GM19372 (cell line): ENCODE measurements around the gene RNF150.
A peak's percentile ranks its signal among the peaks of the same experiment; 100 is the strongest.

ENCODE experiments used
- ATAC-seq: cut with Tn5 transposase; IDR thresholded peaks from one replicate; pipeline ENCODE4 v1.9.1; 2021; ENCODE audit warnings: mild to moderate bottlenecking, low read depth, moderate library complexity; ENCODE audit not compliant: unreplicated experiment

The RNF150 gene

DNA sequence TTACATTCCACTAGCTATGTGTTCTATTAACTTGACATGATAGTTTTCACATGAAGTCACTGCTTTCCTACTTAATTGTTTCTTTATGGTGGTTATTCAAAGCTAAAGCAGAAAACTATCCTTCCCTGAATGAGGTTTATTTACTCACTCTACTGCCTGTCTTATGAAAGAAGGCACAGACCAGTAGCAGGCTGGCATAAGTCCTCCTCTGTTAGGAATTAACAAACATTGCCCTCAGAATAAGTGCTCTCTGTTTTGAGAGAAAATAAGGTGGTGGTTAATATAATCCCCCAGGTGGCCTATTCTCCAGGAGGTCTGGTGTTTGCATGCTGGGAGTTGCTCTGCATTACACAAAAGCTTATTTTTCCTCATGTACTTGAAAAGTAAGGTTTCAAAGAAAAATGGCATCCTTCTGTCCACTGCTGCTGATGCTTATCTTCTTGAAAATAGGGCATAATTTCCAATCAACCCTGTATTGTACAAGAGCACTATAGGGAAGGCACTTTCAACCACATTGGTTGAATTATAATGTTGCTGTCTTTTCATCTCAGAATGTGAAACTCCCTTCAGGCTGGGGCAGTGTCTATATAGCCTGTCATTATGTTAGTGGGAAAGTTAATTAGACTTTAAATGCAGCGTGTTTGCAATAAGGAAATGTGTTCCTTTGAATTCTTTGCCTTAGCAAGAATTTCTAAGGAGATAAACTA is 257.4 kb downstream of the RNF150 start:
- ATAC-seq, result no peak

- no peak for ATAC-seq
Observed at GRCh38 chr4:140874056-140874455, 259.2 kb downstream of the RNF150 start.

DNA sequence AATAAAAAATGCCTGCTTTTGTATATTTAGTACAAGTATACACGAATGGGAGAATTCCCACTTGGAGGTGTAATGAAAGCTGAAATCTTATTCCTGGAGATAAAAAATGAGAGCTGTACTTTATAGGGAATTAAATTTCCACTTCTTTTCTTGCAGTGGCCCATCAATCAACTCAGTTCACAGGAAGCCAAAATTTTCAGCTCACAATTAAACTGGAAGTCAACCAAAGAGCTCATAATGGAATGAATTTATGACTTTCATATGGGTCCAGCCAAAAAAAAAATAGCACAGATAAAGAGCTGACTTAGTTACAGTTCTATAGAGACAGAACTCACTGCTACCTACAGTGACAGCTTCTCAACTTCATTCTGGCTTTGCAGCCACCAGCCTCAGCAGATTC is 261.9 kb downstream of the RNF150 start:
- ATAC-seq, result no peak

- ATAC-seq, result no peak
Observed at GRCh38 chr4:140870427-140870826, 262.8 kb downstream of the RNF150 start.

DNA sequence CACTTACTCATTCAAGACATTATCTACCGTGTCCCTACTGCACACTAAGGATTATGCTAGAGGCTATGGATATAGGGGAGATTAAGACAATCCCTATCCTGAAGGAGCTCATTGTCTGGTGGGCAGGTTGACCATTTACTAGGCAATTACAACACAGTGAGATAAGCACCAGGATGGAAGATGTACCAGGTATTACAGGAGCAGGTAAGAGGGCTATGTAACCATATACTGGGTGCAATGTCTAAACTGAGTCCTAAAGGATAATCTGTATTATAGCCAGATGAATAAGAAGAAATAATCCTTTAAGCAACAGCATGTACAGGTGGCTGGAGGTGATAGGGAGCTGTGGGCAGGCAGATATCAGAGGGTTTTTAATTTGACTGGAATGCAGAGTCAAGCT is 263.8 kb downstream of the RNF150 start:
- ATAC-seq, result no peak

DNA sequence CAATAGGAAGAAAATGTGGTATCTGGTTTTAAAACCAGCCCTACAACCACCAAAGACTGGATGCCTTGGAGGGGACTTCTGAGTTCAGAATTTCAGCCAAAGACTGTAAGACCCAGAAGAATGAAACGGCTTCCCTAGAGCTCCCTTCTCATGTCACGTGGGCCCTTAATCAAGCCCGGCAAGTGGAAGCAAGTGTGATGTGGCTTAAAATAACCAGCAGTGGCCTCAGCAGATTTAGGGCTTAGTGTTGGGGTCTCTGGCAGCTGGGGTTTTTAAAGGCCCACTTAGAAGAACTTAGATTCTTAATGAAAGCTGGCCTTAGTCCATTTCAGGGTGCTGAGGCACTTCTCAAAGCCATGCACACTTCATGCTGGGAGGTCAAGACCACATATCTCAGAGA is 265.9 kb downstream of the RNF150 start:
- no peak for ATAC-seq

DNA sequence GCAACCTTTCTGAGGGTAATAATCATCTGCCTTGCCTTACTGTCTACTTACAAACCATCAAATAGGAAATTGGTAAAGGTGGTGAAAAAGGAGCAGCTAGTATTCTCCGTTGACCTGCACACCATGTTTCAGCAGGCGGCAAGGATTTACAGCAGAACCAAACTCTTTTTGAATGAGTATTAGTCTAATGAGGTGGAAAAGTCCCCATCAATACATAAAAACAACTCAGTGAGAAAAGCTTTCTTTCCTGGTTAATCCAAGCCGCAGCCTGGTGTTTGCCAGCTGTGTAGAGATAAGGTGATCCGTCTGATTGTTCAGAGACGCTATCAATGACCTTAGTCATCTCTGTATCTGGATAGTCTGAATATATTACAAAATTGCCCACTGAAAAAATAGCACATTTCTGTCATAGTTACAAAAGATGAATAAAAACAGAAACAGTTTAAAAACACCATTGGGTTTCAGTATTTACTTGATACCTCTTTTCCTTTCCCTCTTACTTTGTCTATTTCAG is 266.7 kb downstream of the RNF150 start:
- no peak for ATAC-seq

DNA sequence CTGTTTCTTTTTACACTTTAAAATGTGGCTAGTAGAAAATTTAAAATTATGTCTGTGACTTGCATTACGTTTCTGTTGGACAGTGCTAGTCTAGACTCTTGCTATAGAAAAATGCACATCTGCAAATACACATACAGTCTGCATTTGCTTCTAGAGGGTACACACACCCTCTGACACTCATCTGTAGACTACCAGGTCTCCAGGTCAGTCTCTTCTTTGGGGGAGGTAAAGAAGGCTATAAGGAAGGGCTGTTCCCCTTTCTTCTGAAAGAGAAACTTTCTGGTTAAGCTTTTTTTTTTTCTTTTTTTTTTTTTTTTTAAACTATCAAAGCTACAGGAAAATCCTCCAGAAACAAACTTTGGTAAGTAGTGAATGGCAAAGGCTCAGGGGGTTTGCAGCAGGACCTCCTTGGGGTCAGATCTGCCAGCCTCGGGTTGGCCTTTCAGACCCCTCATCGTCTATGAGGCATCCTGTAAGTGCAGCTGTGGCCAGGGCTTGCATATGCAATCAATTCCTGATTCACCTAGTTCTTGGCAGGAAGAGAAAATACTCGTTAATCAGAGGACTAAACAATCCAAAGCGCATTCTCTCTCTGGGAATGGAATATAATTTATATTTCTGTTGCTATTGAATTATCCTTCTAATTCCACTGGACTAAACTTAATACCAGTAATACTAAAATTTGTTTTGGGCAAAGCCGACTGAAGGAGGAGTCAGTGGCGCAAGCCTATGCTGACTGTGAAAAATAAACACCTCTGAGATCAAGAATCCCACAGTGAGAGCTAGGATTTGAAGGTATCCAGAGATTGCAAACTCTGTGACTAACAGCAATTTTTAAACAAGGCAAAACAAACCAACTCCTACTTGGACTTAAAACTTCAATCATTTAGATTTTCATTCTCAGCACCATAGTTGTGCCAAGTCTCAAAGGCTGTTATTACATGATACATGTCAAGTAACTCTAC is 267.7 kb downstream of the RNF150 start:
- no peak for ATAC-seq

DNA sequence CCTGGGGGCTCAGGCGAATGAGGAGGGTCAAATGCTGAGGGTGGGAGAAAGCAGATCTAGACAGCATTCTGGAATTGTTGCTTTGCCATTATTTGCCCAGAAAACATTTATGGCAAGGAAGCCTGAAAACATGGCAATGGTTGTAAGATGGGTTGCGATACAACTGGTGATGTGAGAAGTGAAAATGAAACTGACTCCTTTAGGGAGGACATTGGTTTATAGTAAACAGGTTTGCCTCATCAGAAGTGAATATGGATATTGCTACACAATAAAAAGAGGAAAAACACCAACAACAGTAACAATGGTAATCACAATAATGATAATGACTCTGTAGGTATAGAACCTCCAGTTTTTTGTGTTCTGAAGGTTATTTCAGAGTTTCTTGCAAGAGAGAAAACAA is 270.1 kb downstream of the RNF150 start:
- no peak for ATAC-seq

GRCh38 chr4:140862177-140862442 is 271.2 kb downstream of the RNF150 start:
- ATAC-seq, result no peak

- peak; percentile 73 for ATAC-seq
Observed at GRCh38 chr4:140861359-140862176, 271.7 kb downstream of the RNF150 start.

DNA sequence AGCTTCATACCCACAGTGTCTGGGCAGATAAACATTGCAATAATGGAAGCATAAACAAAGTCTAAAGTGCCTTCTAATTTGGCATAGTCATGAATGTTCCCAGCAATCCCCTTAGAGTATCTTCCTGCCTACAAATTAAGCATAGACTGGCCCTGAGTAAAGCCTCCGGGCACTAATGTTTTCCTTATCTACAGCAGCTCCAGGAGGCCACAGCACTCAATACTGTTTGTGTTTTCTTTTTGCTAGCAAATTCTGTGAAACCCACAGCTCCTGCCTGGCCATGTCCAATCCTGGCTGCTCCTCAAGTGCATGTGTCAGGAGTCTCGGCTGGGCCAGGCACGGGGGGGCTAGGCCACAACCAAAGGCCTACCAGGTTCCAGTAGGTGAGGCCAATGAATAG is 274.4 kb downstream of the RNF150 start:
- no peak for ATAC-seq

DNA sequence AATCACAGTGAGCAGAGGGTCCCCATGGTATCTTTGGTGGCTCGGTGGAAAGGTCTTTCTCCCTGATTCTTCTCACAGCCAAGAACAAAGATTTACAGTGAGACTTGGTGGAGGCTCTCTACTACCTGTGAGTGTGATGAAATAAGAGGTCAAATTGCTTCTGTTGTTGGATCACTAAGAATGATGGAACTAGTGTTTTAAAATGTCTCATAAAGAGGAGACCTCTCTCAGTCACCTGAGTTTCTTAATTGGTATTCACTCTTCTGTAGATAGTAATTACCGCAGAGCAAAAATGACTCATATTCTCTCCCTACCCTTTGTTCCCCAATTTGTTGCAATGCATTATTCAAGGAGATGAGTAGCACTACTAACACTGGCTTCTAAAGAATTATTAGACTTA is 276.2 kb downstream of the RNF150 start:
- no peak for ATAC-seq

DNA sequence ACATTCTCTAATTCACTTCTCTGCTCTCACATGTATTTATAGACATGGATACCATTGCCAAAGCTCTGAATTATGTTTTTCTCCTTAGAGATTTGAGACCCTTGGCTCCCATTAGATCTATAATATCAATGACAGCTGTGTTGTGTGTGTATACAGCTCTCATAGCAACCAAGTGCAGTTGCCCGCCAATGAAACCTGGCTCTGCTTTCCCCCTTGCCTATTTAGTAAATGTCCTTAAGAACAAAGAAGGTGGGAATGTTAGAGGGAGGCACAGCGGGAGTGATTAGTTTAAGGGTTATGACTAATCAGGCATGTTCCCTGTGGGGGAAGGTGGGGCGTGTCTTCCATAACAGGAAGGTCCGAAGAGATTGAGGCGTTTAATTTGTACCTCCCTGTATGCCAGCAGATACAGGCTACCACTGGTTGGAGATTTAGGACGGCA is 276.6 kb downstream of the RNF150 start:
- no peak for ATAC-seq

- no peak for ATAC-seq
Observed at GRCh38 chr4:140854168-140854567, 279.1 kb downstream of the RNF150 start.

DNA sequence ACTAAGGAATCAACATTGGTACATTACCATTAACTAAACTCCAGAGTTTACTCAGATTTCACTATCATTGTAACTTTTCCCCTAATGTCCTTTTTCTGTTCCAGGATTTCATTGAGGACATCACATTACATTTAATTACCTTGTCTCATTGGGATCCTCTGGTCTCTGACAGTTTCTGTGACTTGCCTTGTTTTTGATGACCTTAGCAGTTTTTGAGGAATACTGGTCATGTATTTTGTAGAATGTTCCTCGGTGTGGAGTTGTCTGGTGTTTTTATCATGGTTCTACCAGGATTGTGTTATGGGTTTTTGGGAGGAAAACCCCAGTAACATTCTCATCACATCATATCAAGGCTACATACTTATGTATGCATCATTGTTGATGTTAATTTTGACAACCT is 281.5 kb downstream of the RNF150 start:
- ATAC-seq, result no peak

DNA sequence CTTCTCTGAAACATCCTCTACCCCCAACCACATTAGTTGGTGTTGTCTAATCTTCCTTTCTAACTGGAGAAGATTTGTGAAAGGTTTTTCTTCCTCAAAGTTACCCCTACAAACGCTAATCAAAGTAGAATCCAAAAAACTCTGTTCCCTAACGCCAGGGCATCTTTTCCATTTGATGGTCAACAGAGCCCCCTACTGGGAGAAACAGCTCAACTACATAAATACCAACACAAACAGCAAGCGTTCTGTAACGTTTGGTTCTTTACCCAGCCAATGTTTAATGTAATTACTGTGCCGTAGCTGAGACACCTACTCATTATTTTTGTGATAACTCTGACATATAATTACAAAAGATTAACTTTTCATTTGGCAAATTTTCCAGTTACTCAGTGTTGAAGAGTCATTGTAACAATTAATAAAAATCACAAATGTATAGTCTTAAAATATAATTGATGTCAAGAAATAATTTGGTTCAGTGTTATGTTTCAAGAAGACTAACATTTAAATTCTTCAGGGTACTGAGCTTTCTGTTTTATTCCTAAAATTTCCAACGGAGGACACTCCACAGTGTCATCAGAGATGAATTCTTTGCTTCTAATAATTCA is 282.1 kb downstream of the RNF150 start:
- peak; percentile 84 for ATAC-seq

DNA sequence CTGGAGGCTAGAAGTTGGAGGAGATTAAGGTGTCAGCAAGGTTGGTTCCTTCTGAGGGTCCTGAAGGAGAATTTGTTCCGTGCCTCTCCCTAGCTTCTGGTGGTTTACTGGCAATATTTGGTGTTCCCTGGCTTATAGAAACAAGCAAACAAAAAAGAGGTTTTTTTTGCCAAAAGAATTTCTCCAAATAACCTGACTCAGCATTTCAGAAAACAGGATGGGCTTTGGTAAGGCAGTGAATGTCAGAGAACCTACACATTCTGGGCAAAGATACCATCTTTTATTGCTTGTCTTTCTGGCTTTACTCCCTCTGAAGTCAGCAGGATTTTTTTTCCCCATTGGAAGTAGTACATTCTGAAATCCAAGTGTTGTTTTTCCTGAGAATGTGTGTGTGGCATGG is 283.7 kb downstream of the RNF150 start:
- ATAC-seq, result no peak

DNA sequence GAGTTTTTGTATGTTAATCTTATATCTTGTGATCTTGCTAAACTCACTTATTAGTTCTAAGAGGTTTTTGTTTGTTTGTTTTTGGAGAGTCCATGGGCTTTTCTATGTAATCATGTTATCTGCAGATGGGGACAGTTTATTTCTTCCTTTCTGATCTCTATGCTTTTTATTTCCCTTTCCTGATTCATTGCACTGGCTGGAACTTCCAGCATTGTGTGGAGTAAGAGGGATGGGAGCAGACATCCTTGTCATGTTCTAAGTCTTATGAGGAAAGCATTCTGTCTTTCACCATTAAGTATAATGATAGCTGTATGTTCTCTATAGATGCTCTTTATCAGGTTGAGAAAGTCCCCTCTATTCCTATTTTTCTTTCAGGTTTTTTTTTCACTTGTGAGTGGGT is 286.5 kb downstream of the RNF150 start:
- ATAC-seq, result no peak

GRCh38 chr4:140844061-140844460 is 289.2 kb downstream of the RNF150 start:
- ATAC-seq, result no peak

DNA sequence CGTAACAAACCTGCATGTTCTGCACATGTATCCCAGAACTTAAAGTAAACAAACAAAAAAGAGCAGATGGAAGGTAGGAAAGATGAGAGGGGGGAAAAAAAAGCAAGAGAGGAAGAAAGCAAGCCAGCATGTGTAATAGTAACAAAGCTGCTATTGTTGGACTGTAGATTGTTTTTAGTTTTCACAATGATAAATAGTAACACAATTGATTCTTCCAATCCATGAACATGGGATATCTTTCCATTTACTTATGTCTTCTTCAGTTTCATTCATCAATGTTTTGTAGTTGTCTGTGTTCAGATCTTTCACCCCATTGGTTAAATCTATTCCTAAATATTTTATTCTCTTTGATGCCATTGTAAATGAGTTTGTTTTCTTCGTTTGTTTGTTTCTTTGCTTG is 292.1 kb downstream of the RNF150 start:
- ATAC-seq, result no peak
